Loucy (cell line): Measurements from ENCODE around the gene USP22.

Experiments
- CTCF ChIP-seq: fragments of 200-600 bp; sonication (generic); conservative IDR thresholded peaks from 2 replicates; pipeline ENCODE4 v1.5.1; 2014; ENCODE audit warnings: mild to moderate bottlenecking, antibody characterized with exemption, low read length
- EZH2phosphoT487 ChIP-seq: fragments of 200-600 bp; IDR thresholded peaks from 2 replicates; pipeline ENCODE4 v1.6.1; 2018; ENCODE audit warnings: antibody characterized with exemption, mild to moderate bottlenecking, moderate library complexity, borderline replicate concordance

- TF ChIP-seq CTCF (no peak), EZH2phosphoT487 (no peak)
Measured at GRCh38 chr17:20992416-20992815, 50.4 kb downstream of the USP22 start.
